ENCODE results near the gene OR4D2.

The OR4D2 gene

DNA sequence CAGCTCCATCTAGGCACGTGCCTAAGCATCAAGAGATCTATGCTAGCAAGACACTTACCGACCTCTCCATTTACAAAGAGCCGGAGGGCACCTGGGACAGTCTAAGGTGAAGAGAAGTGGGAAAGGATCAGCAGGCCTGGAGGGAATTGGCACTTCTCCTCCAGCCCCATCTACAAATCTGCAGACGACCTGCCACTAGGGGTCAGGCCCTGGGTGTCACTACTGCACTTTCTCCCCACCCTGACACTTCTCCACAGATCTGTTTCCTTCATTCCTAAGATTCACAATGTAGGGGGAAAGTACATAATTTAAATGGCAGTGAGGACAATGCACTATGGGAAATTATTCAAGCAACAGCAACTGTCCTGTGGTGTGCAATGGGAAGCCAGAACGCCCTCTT is 44.1 kb downstream of the OR4D2 start:
- DNase-seq (ENCODE audit: low read depth): no peak

DNA sequence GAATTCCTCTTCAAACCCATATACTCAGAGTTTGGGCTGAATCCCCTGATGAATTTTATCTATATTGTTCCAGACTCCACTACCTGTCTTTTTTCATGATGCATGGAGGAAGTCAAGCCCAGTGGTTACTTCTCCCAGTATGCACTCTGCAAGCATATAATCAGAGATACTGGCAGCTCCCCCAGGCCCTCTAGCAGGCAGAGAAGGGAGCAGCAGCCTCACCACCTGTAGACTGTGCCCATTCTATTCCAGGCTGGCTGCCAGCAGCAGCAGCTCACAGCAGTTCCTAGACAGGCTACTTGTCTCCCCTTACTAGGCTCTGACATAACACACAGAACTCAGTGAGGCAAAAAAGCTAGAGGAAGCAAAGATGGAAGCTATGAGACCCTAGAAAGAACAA is 48.9 kb downstream of the OR4D2 start:
- no peak for DNase-seq (ENCODE audit: low read depth)

DNA sequence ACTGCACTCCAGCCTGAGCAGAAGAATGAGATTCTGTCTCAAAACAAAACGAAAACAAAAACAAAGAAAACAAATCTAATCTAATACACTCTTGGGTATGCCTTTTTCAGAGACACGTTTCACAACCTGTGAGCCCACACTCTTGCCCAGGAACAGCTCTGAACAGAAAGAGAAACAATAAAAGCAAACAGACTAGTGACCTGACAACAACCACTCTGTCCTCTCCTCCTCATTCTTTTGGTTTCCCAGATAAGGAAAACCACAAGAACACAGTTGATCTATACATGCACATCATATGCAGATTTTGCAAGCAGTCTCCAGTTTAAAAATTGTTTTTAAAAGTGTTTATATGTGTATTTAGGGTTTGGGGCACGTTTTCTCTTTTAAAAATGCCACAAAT is 51.0 kb downstream of the OR4D2 start:
- peak; percentile 71 for DNase-seq (ENCODE audit: low read depth)

DNA sequence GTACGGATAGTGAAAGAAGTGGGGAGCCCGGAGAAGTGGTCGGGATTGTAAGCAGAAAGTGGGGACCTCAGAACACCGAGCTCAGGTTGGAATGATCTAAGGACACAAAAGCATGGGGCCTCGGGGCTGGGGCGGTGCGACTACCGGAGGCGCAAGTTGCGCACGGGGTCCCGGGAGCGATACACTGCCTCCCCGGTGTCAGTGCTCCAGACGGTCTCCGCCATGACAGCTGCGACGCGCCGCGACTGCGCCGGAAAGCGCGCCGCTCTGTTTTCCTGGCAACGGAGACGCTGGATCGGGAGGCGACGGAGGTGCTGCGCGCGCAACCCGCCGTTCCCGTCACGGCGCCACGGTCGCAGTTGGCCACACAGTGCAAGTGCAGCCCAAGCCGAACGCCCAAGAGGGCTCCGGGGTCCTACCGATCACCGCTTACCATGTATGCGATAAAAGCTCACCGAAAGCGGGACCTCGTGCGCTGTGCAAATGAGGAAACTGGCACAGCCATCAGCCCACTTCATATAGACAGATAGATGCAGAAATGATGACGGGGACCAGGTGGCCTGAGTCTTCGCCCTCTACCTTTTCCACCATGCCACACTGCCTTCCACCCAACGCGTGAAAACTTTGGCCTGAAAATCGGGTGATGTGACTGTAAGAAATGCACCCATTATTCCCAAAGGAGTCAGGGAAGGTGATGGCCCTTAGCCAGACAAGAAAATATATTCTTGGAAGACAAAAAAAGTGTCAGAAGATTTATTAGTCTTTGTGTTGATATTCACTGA is 52.4 kb downstream of the OR4D2 start, which contains the start of gene MKS1:
TSS of gene MKS1 (minus strand) at position 249 of the 782 bp plus-strand sequence. CDS start at position 224, 25 bp downstream.
- peak; percentile 76 for DNase-seq (ENCODE audit: low read depth)

DNA sequence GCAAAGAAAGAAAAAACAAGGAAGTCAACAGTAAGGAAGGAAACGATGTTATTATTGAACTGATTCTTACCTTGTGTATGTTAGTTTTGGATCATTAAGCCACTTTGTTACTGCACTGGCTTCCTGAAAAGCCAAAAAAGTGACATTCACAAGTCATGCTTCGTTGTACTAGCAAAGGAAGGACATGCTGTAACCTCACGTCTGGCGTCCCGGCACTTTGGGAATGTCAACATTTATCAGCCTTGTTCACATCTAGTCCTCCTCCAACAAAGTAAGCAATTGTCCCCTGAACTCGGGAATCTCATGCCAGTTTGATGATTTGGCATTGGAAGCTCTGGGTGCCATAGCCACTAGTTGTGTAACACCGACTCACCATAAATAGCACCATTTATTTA is 53.0 kb downstream of the OR4D2 start:
- no peak for DNase-seq (ENCODE audit: low read depth)

Measured in amniotic epithelial cell (primary cell).